ENCODE measurements around the gene PEX1. TPM values are rescaled to one million over a fixed set of nuclear protein-coding genes. Genes with fewer than 3 reads are reported as not detected.

The PEX1 gene
- total and polyA plus RNA-seq, 2 donors (not counting 3 experiments of a cell fraction or from before 2014, with no cell fraction given), result 8.4 to 11.7 TPM

- no TSS peak for BruUV-seq (replicated peaks)
- Histone ChIP-seq H2AFZ (ENCODE audit: low read depth, low read length) (no peak overlapping the region), H3K27me3 (ENCODE audit: control insufficient read depth in 2 of 2, insufficient read depth in 2 of 2, low read length in 2 of 2) (no peaks in the 10 kb centered on the region), H3K4me3 (replicated peaks in 1 of 3; ENCODE audit: insufficient read depth in 1 of 3, low read depth in 1 of 3, low read length in 3 of 3) (no peak overlapping the region), H3K27ac (ENCODE audit: insufficient read depth, low read depth, low read length) (no peak overlapping the region), H3K9me1 (replicated peaks; ENCODE audit: control insufficient read depth, extremely low read depth, insufficient read depth, low read length) (no peaks in the 10 kb centered on the region), H3K36me3 (ENCODE audit: control insufficient read depth in 2 of 2, extremely low read depth in 1 of 2, insufficient read depth in 2 of 2, low read length in 2 of 2) (peaks cover 2 to 12% of the 10 kb centered on the region in 2 experiments), H4K20me1 (replicated peaks; ENCODE audit: control insufficient read depth, extremely low read depth, insufficient read depth, low read length) (no peaks in the 10 kb centered on the region), H3K4me1 (ENCODE audit: control insufficient read depth, extremely low read depth, insufficient read depth, low read length) (peaks cover 15% of the 10 kb centered on the region), H3K9me3 (replicated peaks; ENCODE audit: control insufficient read depth, insufficient read depth, low read length) (no peaks in the 10 kb centered on the region), H3K9ac (replicated peaks; ENCODE audit: extremely low read depth, insufficient read depth, low read length) (no peak overlapping the region), H3K4me2 (ENCODE audit: insufficient read depth, low read length) (no peak overlapping the region), H3K79me2 (ENCODE audit: control insufficient read depth, insufficient read depth, low read length) (no peaks in the 10 kb centered on the region)
- POLR2A ChIA-PET, result no interaction called here
- DNase-seq (ENCODE audit: low read depth, low spot score) (no peak), FAIRE-seq (no peak)
- dilution Hi-C loops (cut with MboI; ENCODE audit: extremely low pct_ligation_motif_present, low sequenced_read_pairs), result no loop called here
- intact Hi-C loops (cut with micrococcal nuclease), result no loop called here
- TF ChIP-seq POLR2A (IDR thresholded peaks at IDR 0.05; ENCODE audit: low read depth, low read length) (no peak), POLR2AphosphoS5 (IDR thresholded peaks at IDR 0.05; ENCODE audit: insufficient read depth, low read depth, low read length) (no peak), GATA2 (IDR thresholded peaks at IDR 0.05; ENCODE audit: insufficient read depth, insufficient read length, low read depth, low read length) (no peak), JUN (IDR thresholded peaks at IDR 0.05; ENCODE audit: borderline replicate concordance, insufficient read depth, insufficient read length, low read depth) (no peak), FOS (IDR thresholded peaks at IDR 0.05; ENCODE audit: borderline replicate concordance, insufficient read depth, low read length) (no peak), MYC (IDR thresholded peaks at IDR 0.05; ENCODE audit: low read depth, low read length) (no peak), MAX (IDR thresholded peaks at IDR 0.05; ENCODE audit: insufficient read depth, insufficient read length) (no peak), EZH2 (IDR thresholded peaks at IDR 0.05; ENCODE audit: borderline replicate concordance, low read depth, low read length, severe bottlenecking) (no peak)
- TF ChIP-seq, protein P1, sequence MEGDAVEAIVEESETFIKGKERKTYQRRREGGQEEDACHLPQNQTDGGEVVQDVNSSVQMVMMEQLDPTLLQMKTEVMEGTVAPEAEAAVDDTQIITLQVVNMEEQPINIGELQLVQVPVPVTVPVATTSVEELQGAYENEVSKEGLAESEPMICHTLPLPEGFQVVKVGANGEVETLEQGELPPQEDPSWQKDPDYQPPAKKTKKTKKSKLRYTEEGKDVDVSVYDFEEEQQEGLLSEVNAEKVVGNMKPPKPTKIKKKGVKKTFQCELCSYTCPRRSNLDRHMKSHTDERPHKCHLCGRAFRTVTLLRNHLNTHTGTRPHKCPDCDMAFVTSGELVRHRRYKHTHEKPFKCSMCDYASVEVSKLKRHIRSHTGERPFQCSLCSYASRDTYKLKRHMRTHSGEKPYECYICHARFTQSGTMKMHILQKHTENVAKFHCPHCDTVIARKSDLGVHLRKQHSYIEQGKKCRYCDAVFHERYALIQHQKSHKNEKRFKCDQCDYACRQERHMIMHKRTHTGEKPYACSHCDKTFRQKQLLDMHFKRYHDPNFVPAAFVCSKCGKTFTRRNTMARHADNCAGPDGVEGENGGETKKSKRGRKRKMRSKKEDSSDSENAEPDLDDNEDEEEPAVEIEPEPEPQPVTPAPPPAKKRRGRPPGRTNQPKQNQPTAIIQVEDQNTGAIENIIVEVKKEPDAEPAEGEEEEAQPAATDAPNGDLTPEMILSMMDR (IDR thresholded peaks at IDR 0.05; ENCODE audit: extremely low read depth in 1 of 2, insufficient read depth in 1 of 2, low read depth in 1 of 2, low read length in 2 of 2), result no peak
- CTCF ChIA-PET, result no interaction called here
These were observed 32.3 kb upstream of the PEX1 start for GRCh38 chr7:92560602-92561001.
